K562 (cell line): ENCODE data around the gene ASB10. TPM values are rescaled to one million over a fixed set of nuclear protein-coding genes. Genes with fewer than 3 reads are reported as not detected.

Source experiments
- ATAC-seq: fragments of 200-7000 bp; cut with Tn5 transposase; 3 replicates; pipeline ENCODE4 v1.9.1; 2020; ENCODE audit warnings: moderate library complexity
- BruUV-seq: library from RNA; stranded (reverse); fragments of 400-500 nt; replicated peaks from 2 replicates; lab custom pipeline; 2021; lab: Mats Ljungman, UMichigan
- CTCF ChIA-PET: fragments of 300-600 bp; formaldehyde crosslinking; extraction: SDS; loops from one replicate; lab custom pipeline; 2021; ENCODE audit warnings: low intra/inter-chr PET ratio; lab: Yijun Ruan, JAX
- POLR2A ChIA-PET: fragments of 300-600, 350-650 bp; sonication (Branson Sonifier 250); formaldehyde crosslinking; extraction: SDS; loops from one replicate; lab custom pipeline; 2021; ENCODE audit warnings: antibody characterized with exemption, inconsistent platforms; lab: Yijun Ruan, JAX
- DNase-seq, 4 experiments: peaks; one replicate each; pipeline versions ENCODE4 v3.0.0 to v3.0.0-alpha.2; 2011 to 2018; ENCODE audit warnings: low spot score in 3 of 4, mixed read lengths in 3 of 4; ENCODE audit errors: extremely low read depth in 1 of 4
- FAIRE-seq: peaks from 2 replicates; lab custom pipeline; 2011; peaks lifted over from hg19 to GRCh38; lab: Jason Lieb, UNC
- H2AFZ ChIP-seq: 2 replicates; pipeline ENCODE4 v1.6.0; 2011; ENCODE audit warnings: low read depth, low read length, control low read depth, inconsistent platforms
- H3K27ac ChIP-seq: fragments of 200-600 bp; 3 replicates; pipeline ENCODE4 v1.8.0; 2011; ENCODE audit warnings: low read depth, mild to moderate bottlenecking, control low read depth, inconsistent platforms, low read length, moderate library complexity, mixed read lengths; ENCODE audit errors: extremely low read depth
- H3K27me3 ChIP-seq, 2 experiments: fragments of 300-600 bp in 1 of 2; 2 replicates in 1 of 2; 3 replicates in 1 of 2; pipeline versions ENCODE4 v1.6.0 to v1.8.0; 2011; ENCODE audit warnings: inconsistent platforms in 2 of 2, low read length in 2 of 2, mild to moderate bottlenecking in 1 of 2, mixed read lengths in 1 of 2, moderate library complexity in 1 of 2; ENCODE audit not compliant: control insufficient read depth in 2 of 2, insufficient read depth in 2 of 2
- H3K36me3 ChIP-seq: fragments of 300-600 bp; 3 replicates; pipeline ENCODE4 v1.8.0; 2011; ENCODE audit warnings: mild to moderate bottlenecking, low read length, inconsistent platforms; ENCODE audit not compliant: control insufficient read depth, insufficient read depth
- H3K4me1 ChIP-seq, 2 experiments: fragments of 200-600 bp in 1 of 2; replicated peaks in 1 of 2; 2 replicates in 1 of 2; 3 replicates in 1 of 2; pipeline versions ENCODE4 v1.5.1 to v1.8.0; 2011; ENCODE audit warnings: inconsistent platforms in 2 of 2, low read length in 2 of 2, mild to moderate bottlenecking in 1 of 2, mixed read lengths in 1 of 2, moderate library complexity in 1 of 2; ENCODE audit not compliant: control insufficient read depth in 2 of 2, insufficient read depth in 2 of 2
- H3K4me2 ChIP-seq: 2 replicates; pipeline ENCODE4 v1.6.1; 2011; ENCODE audit warnings: low read length, control low read depth, inconsistent platforms, mixed read lengths; ENCODE audit not compliant: insufficient read depth
- H3K4me3 ChIP-seq: fragments of 200-600 bp; sonication (generic), shearing (Covaris generic); 2 replicates; pipeline ENCODE4 v1.5.1; 2016; ENCODE audit warnings: control low read depth, inconsistent platforms
- H3K79me2 ChIP-seq: fragments of 200-600 bp; 3 replicates; pipeline ENCODE4 v1.8.0; 2011; ENCODE audit warnings: low read length, inconsistent platforms; ENCODE audit not compliant: control insufficient read depth, insufficient read depth
- H3K9ac ChIP-seq, 2 experiments: 2 replicates each; pipeline versions ENCODE4 v1.6.0 to v1.6.1; 2011; ENCODE audit warnings: low read depth in 2 of 2, low read length in 2 of 2, control low read depth in 1 of 2, inconsistent platforms in 1 of 2, mild to moderate bottlenecking in 1 of 2, mixed read lengths in 1 of 2; ENCODE audit not compliant: insufficient read depth in 1 of 2
- H3K9me1 ChIP-seq: one replicate; pipeline ENCODE4 v1.6.0; 2011; ENCODE audit warnings: inconsistent platforms, mild to moderate bottlenecking, low read length, moderate library complexity; ENCODE audit not compliant: control insufficient read depth, insufficient read depth
- H3K9me3 ChIP-seq: replicated peaks from 2 replicates; pipeline ENCODE4 v1.5.1; 2011; ENCODE audit warnings: low read depth, low read length, inconsistent platforms; ENCODE audit not compliant: control insufficient read depth, insufficient read depth
- H4K20me1 ChIP-seq: replicated peaks from 2 replicates; pipeline ENCODE4 v1.6.1; 2011; ENCODE audit warnings: low read length, inconsistent platforms, mixed read lengths; ENCODE audit not compliant: control insufficient read depth, insufficient read depth
- FOXK2 ChIP-seq, 2 experiments: fragments of 450-650 bp; IDR thresholded peaks in 1 of 2; conservative IDR thresholded peaks in 1 of 2; 2 replicates each; pipeline ENCODE4 v1.6.1; 2016; ENCODE audit warnings: low read depth in 2 of 2, mild to moderate bottlenecking in 1 of 2
- WGBS: fragments of 100-300 bp; shearing (Covaris generic); methylation state at CpG from one replicate; pipeline ENCODE4 v1.1.6; 2016; ENCODE audit warnings: low coverage, mixed read lengths; ENCODE audit not compliant: insufficient coverage; ENCODE audit errors: missing lambda C conversion rate; 5-methylcytosine and 5-hydroxymethylcytosine counted together
- in situ Hi-C: fragments of 300-500 bp; cut with MboI; formaldehyde crosslinking; loops from 4 replicates; pipeline ENCODE4 v1.15.0; 2018; ENCODE audit warnings: inconsistent platforms, mixed read lengths
- intact Hi-C: fragments of 100-400 bp; cut with micrococcal nuclease; formaldehyde crosslinking; loops from 2 replicates; pipeline ENCODE4 v1.14.2; 2022
- polyA plus RNA-seq, 8 experiments: library from polyadenylated mRNA; depleted of rRNA in 4 of 8; stranded (reverse) in 5 of 8; unstranded in 3 of 8; fragments of >200 nt; fragmentation: Nextera tagmentation in 2 of 8; fragmentation: Illumina TruSeq in 1 of 8; extraction: Ambion mirVana in 2 of 8; extraction: Trizol in 1 of 8; gene quantifications; 2 replicates each; pipeline versions ENCODE4 v1.2.1 to v1.2.3, GENCODE V29; 2011 to 2014; ENCODE audit warnings: inconsistent platforms in 1 of 8, missing spikeins in 1 of 8
- total RNA-seq, 7 experiments: library from RNA; depleted of rRNA in 6 of 7; stranded (reverse); fragments of >200 nt in 6 of 7; fragmentation: Illumina TruSeq in 2 of 7; extraction: Trizol in 2 of 7; gene quantifications; 2 replicates each; pipeline versions ENCODE4 v1.2.1 to v1.2.3, GENCODE V29; 2011 to 2021; ENCODE audit warnings: low replicate concordance in 1 of 7
- TF ChIP-seq, protein P1 (sequence below): fragments of 450-650 bp; IDR thresholded peaks from 2 replicates; pipeline ENCODE4 v1.6.1; 2016

The ASB10 gene
- total and polyA plus RNA-seq, 9 of the 15 experiments (the other 6 are each of a cell fraction or from before 2014, with no cell fraction given): not detected

- peak; percentile 26 for FAIRE-seq
- peak overlapping the region in 1 of 2 experiments; percentile 1; a peak in 1 of 4 replicates for H3K9ac ChIP-seq
- H3K36me3 ChIP-seq: no peaks in the 10 kb centered on the region
- ChIA-PET POLR2A (interaction anchor here (0.5 to 1.8 kb wide), 4 partner anchors 12 to 55 kb away, joined by 3 to 4 read pairs (median 4); no protein-coding TSS in a partner anchor), CTCF (no interaction called here)
- H3K79me2 ChIP-seq: no peaks in the 10 kb centered on the region
- no peak for DNase-seq
- H3K9me3 ChIP-seq: no peaks in the 10 kb centered on the region
- no peak overlapping the region for H3K4me3 ChIP-seq
- peaks cover 24% of the 10 kb centered on the region for H4K20me1 ChIP-seq
- no peak overlapping the region for H3K4me2 ChIP-seq
- H3K27me3 ChIP-seq: peaks cover 79 to 92% of the 10 kb centered on the region in 2 experiments
- H2AFZ ChIP-seq: no peak overlapping the region
- no peaks in the 10 kb centered on the region for H3K9me1 ChIP-seq
- intact Hi-C loops: loop anchor here (5.0 kb wide), 1 partner anchor 48 kb away; no protein-coding TSS in a partner anchor
- no peak overlapping the region for H3K27ac ChIP-seq
- no peak for ATAC-seq
- no TSS peak for BruUV-seq
- in situ Hi-C loops: no loop called here
- TF ChIP-seq, protein P1, sequence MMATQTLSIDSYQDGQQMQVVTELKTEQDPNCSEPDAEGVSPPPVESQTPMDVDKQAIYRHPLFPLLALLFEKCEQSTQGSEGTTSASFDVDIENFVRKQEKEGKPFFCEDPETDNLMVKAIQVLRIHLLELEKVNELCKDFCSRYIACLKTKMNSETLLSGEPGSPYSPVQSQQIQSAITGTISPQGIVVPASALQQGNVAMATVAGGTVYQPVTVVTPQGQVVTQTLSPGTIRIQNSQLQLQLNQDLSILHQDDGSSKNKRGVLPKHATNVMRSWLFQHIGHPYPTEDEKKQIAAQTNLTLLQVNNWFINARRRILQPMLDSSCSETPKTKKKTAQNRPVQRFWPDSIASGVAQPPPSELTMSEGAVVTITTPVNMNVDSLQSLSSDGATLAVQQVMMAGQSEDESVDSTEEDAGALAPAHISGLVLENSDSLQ: peak; percentile 42
- TF ChIP-seq FOXK2 (conservative IDR thresholded peaks at IDR 0.05 in 1 of 2, IDR thresholded peaks at IDR 0.05 in 1 of 2; ENCODE audit: low read depth in 2 of 2): no peak
- under 1% methylated on average over 7 of the region's 7 CpGs for WGBS
- H3K4me1 ChIP-seq: peaks cover 0 to 3% of the 10 kb centered on the region in 2 experiments; a peak in 1 of 5 replicates
These were observed 7.1 kb upstream of the ASB10 start for GRCh38 chr7:151194188-151194587.
